ENCODE results near the gene ARL6.

DNA sequence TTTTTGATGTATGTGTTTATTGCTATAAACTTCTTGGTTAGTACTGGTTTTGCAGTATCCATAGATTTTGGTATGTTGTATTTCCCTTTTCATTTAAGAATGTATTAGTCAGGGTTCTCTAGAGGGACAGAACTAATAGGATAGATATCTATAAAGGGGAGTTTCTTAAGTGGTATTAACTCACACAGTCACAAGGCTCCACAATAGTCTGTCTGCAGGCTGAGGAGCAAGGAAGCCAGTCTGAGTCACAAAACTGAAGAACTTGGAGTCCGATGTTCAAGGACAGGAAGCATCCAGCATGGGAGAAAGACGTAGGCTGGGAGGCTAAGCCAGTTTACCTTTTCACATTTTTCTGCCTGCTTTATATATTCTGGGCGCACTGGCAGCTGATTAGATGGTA is 8.4 kb downstream of the ARL6 start:
- TF ChIP-seq POLR2AphosphoS5 (IDR thresholded peaks at IDR 0.05; ENCODE audit: low read depth, low read length), result no peak
- no peak for TF ChIP-seq SPI1 (IDR thresholded peaks at IDR 0.05; ENCODE audit: low read depth, low read length)
- TF ChIP-seq POLR2A (IDR thresholded peaks at IDR 0.05; ENCODE audit: low read depth, low read length), result no peak
